Nephron progenitor cell (in vitro differentiated cells): ENCODE data around the gene SYTL2.

Source experiments
- DNase-seq: peaks from one replicate; pipeline ENCODE4 v3.0.0; 2021
- H3K27ac Mint-ChIP-seq: 2 replicates; pipeline ENCODE4 v1.8.0; 2021; ENCODE audit warnings: mild to moderate bottlenecking, moderate library complexity, mixed read lengths
- H3K27me3 Mint-ChIP-seq: 2 replicates; pipeline ENCODE4 v1.8.0; 2021; ENCODE audit warnings: mild to moderate bottlenecking, low read depth, mixed read lengths; ENCODE audit not compliant: poor library complexity
- H3K36me3 Mint-ChIP-seq: 2 replicates; pipeline ENCODE4 v1.8.0; 2021; ENCODE audit warnings: low read depth, mixed read lengths
- H3K4me1 Mint-ChIP-seq: 2 replicates; pipeline ENCODE4 v1.8.0; 2021; ENCODE audit warnings: mixed read lengths
- H3K4me3 Mint-ChIP-seq: 2 replicates; pipeline ENCODE4 v1.8.0; 2021; ENCODE audit warnings: mild to moderate bottlenecking, moderate library complexity, mixed read lengths
- H3K9me3 Mint-ChIP-seq: 2 replicates; pipeline ENCODE4 v1.8.0; 2021; ENCODE audit warnings: mild to moderate bottlenecking, moderate library complexity, mixed read lengths
- TF ChIP-seq, protein P1 (sequence below): fragments of 200-600 bp; sonication (generic); IDR thresholded peaks from 2 replicates; pipeline ENCODE4 v1.5.0; 2021; ENCODE audit warnings: antibody characterized with exemption

The SYTL2 gene

DNA sequence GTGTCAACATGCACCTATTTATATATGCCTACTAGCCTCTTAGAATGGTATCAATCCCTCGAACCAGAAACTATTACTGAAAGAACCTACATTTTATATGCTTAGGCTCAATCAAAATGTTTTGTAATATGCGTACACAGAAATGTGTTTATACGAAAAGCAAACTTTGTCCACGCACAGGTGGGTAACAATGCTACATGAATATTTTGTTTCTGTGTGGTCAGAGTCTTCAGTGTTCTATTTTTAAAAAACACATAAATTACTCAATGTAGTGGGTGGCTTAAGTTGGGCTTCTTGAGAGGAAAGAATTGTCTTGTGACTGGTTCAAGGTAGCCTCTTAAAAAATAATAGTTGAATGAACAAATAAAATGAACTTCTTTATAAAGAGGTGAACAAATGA, 46.1 kb downstream of the SYTL2 start:
- peaks cover 7% of the 10 kb centered on the region for H3K36me3 Mint-ChIP-seq
- H3K27ac Mint-ChIP-seq, result no peak overlapping the region
- H3K4me1 Mint-ChIP-seq, result peaks cover 47% of the 10 kb centered on the region
- TF ChIP-seq, protein P1, sequence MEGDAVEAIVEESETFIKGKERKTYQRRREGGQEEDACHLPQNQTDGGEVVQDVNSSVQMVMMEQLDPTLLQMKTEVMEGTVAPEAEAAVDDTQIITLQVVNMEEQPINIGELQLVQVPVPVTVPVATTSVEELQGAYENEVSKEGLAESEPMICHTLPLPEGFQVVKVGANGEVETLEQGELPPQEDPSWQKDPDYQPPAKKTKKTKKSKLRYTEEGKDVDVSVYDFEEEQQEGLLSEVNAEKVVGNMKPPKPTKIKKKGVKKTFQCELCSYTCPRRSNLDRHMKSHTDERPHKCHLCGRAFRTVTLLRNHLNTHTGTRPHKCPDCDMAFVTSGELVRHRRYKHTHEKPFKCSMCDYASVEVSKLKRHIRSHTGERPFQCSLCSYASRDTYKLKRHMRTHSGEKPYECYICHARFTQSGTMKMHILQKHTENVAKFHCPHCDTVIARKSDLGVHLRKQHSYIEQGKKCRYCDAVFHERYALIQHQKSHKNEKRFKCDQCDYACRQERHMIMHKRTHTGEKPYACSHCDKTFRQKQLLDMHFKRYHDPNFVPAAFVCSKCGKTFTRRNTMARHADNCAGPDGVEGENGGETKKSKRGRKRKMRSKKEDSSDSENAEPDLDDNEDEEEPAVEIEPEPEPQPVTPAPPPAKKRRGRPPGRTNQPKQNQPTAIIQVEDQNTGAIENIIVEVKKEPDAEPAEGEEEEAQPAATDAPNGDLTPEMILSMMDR, result no peak
- H3K4me3 Mint-ChIP-seq, result no peak overlapping the region
- peaks cover 10% of the 10 kb centered on the region for H3K27me3 Mint-ChIP-seq
- no peak for DNase-seq
- H3K9me3 Mint-ChIP-seq, result peaks cover 11% of the 10 kb centered on the region

DNA sequence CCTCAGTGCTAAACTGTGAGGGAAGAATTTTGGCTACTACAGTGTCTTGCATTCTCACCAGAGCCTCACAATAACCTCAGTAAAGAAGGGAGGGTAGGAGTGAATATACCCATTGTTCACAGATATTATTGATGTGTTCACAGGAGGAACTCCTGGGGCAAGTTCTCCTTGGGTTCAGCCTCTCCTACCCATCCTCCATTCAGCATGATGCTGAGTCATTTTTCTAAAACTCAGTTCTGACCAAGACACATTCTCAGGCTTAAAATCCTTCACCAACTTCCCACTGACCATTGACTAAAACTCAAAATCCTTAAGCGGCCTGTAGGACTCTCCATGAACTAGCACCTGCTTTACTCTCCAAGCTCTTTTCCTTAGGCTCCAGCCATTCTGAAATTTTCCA, 48.7 kb downstream of the SYTL2 start:
- H3K36me3 Mint-ChIP-seq, result no peaks in the 10 kb centered on the region
- no peaks in the 10 kb centered on the region for H3K9me3 Mint-ChIP-seq

DNA sequence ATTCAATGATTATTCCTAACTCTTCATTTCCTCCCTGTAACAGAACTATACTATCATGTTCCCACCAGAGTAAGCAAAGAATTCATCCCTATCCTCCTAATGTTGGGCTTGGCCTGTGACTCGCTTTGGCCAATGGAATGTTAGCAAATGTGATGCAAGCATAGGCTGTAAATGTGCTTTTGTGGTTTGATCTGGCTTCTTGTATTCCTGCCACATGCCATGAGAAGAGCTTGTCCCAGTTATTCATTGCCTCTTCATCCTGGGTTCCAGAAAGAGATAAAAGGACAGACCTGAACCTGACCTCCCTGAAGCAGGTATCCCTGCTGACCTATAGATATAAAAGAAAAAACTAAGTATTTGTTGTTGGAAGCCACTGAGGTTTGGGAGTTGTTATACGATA, 51.0 kb downstream of the SYTL2 start:
- Mint-ChIP-seq H3K4me1 (peaks cover 48% of the 10 kb centered on the region), H3K36me3 (no peaks in the 10 kb centered on the region), H3K27ac (no peak overlapping the region), H3K4me3 (no peak overlapping the region), H3K9me3 (no peaks in the 10 kb centered on the region), H3K27me3 (peaks cover 20% of the 10 kb centered on the region)
- DNase-seq, result no peak
- TF ChIP-seq, protein P1, result no peak

More for the DNA sequence above, 48.7 kb downstream of the SYTL2 start:
- TF ChIP-seq, protein P1, result no peak
- DNase-seq, result no peak
- Mint-ChIP-seq H3K27ac (no peak overlapping the region), H3K27me3 (peaks cover 20% of the 10 kb centered on the region), H3K4me3 (no peak overlapping the region), H3K4me1 (peaks cover 55% of the 10 kb centered on the region)

DNA sequence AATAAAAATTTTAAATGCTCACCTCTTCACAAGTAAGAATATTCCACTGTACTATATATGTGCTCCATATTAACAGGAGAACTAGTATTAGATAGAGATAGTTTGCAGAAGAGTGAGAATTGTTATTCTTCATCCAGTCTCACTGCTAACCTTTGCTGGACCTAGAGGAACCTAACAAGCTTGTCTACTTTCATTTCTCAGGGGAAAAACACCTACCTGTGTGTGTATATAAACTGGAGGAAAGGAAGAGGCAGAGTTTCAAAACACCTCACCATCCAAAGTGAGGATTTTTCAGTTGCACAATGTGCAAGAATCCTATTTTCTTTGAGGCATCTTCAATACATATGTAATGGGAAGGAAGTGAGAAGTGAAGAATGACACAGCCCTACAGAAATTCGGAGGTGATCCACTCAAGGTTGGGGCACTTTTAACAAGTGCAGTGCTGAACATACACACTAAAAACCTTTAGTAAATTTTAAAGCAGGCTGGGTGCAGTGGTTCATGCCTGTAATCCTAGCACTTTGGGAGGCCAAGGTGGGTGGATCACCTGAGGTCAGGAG, 52.4 kb downstream of the SYTL2 start:
- Mint-ChIP-seq H3K4me1 (peaks cover 48% of the 10 kb centered on the region), H3K9me3 (no peaks in the 10 kb centered on the region), H3K27me3 (peaks cover 20% of the 10 kb centered on the region), H3K36me3 (no peaks in the 10 kb centered on the region), H3K27ac (no peak overlapping the region), H3K4me3 (no peak overlapping the region)
- no peak for DNase-seq
- TF ChIP-seq, protein P1, result no peak

DNA sequence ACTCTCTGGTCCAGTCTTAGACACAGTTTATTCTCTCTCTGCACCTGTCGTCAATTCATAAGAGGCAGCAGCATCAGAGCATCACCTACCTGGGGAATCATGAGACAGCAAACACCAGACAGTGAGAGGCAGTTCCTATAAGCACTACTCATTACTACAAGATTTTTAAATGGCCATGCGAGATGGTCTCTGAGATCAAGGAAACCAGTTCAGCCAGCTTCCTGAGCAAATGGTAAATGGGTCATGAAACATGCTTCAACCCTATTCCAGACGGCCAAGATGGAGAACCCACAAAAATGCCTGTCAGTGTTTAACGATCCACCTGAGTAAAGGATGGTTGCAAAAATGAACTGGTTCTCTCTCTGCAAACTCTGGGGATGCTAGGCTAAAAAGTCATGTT, 52.9 kb downstream of the SYTL2 start:
- TF ChIP-seq, protein P1, result no peak
- H3K4me3 Mint-ChIP-seq, result no peak overlapping the region
- H3K4me1 Mint-ChIP-seq, result peaks cover 48% of the 10 kb centered on the region
- no peak for DNase-seq
- H3K9me3 Mint-ChIP-seq, result no peaks in the 10 kb centered on the region
- no peaks in the 10 kb centered on the region for H3K36me3 Mint-ChIP-seq
- peaks cover 20% of the 10 kb centered on the region for H3K27me3 Mint-ChIP-seq
- no peak overlapping the region for H3K27ac Mint-ChIP-seq

DNA sequence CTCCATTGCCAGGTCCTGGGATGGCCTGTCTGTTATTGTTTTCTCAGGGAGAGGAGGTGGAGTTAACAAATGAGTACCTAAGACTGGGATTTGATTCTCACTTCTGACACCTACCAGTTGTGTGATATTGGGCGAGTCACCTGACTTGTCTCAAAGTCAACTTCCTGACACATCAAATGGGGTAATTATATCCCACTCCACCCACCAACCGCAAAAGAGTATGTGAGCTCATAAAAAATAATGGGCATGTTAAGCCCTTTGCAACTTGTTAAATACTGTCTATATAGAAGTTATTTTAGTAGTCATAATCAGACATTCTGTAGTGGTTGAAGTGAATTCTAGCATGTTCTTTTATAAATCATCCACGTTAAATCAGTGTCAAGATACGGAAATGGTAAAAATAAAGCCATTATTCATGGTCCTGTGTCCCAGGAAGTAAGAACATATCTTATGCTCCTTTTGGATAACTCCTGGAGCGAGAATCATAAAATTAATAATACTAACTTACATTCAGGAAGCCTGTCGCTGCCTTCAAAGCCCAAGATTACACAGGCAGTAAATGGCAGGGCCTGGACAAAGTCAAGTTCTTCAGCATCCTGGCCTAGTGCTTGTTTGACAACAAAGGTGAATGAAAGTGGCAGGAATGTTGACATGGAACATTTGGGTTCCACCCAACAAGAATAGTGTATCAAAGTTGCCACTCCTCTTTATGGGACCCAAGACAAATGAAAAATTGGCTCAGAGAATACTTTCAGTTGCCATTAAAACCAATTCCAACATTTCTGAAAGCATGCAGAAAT, 54.3 kb downstream of the SYTL2 start:
- no peaks in the 10 kb centered on the region for H3K9me3 Mint-ChIP-seq
- peaks cover 13% of the 10 kb centered on the region for H3K27me3 Mint-ChIP-seq
- no peaks in the 10 kb centered on the region for H3K36me3 Mint-ChIP-seq
- no peak overlapping the region for H3K27ac Mint-ChIP-seq
- no peak overlapping the region for H3K4me3 Mint-ChIP-seq
- peaks cover 48% of the 10 kb centered on the region for H3K4me1 Mint-ChIP-seq
- TF ChIP-seq, protein P1, result no peak
- no peak for DNase-seq
